Measurements from ENCODE around the gene SPOCK3. TPM values are rescaled to one million over a fixed set of nuclear protein-coding genes. Genes with fewer than 3 reads are reported as not detected.

The SPOCK3 gene
- total and polyA plus RNA-seq, 11 donors = 0.06 to 3.0 (median 1.1) TPM; not detected in 1

DNA sequence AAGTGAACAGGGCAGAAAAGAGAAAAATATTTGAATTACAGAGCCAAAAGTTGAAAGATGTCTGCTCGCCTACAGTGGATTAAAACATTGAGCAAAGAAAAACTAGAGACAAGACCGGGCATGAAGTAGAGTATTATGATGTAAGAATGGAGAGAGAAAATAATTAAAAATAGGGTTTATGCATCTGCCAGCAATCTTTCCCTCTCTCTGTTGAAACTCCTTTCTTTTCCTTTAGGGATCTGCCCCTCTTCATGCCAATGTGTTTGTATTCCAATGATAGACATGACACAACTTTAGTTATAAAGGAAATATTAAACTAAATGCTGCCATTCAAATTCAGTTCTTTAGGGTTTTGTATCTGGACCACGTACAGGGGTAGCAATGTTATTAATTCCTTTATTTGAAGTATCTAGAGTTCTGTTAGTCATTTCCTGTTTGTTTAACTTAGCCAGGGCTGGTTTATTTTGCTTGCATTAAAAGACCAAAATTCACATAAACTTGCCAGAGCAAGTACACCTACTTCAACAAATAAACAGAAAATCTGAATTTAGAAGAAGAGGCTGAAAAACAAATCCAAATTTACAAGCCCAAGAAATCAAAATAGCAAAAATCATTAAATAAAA is 202.6 kb downstream of the SPOCK3 start:
- 56 to 67% (median 64%) methylated on average over 3 of the region's 3 CpGs for WGBS, 4 donors
- no peak for DNase-seq
- TF ChIP-seq POLR2A (IDR thresholded peaks at IDR 0.05) = no peak
- TF ChIP-seq, protein P1, sequence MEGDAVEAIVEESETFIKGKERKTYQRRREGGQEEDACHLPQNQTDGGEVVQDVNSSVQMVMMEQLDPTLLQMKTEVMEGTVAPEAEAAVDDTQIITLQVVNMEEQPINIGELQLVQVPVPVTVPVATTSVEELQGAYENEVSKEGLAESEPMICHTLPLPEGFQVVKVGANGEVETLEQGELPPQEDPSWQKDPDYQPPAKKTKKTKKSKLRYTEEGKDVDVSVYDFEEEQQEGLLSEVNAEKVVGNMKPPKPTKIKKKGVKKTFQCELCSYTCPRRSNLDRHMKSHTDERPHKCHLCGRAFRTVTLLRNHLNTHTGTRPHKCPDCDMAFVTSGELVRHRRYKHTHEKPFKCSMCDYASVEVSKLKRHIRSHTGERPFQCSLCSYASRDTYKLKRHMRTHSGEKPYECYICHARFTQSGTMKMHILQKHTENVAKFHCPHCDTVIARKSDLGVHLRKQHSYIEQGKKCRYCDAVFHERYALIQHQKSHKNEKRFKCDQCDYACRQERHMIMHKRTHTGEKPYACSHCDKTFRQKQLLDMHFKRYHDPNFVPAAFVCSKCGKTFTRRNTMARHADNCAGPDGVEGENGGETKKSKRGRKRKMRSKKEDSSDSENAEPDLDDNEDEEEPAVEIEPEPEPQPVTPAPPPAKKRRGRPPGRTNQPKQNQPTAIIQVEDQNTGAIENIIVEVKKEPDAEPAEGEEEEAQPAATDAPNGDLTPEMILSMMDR (IDR thresholded peaks at IDR 0.05) = no peak
- Histone ChIP-seq H3K36me3 (no peaks in the 10 kb centered on the region), H3K27ac (no peak overlapping the region), H3K9me3 (no peaks in the 10 kb centered on the region), H3K4me1 (no peaks in the 10 kb centered on the region), H3K27me3 (no peaks in the 10 kb centered on the region), H3K4me3 (no peak overlapping the region)
- intact Hi-C loops (cut with DNase I) = no loop called here
- ATAC-seq = no peak

DNA sequence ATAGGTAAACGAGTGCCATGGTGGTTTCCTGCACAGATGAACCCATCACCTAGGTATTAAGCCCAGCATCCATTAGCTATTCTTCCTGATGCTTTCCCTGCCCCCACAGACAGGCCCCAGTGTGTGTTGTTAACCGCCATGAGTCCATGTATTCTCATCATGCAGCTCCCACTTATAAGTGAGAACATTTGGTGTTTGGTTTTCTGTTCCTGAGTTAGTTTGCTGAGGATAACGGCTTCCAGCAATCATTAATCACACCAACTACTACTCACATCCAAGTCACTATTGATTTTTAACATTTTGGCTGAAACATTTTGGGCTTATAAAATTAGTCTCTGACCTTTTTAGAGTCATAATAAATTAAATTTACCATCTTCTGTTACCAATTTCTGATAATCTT is 205.3 kb downstream of the SPOCK3 start:
- WGBS, 4 donors = 79 to 87% (median 83%) methylated on average over 3 of the region's 3 CpGs
- TF ChIP-seq POLR2A (IDR thresholded peaks at IDR 0.05) = no peak
- TF ChIP-seq, protein P1 (IDR thresholded peaks at IDR 0.05) = no peak
- no peaks in the 10 kb centered on the region for H3K27me3 ChIP-seq
- no peak overlapping the region for H3K4me3 ChIP-seq
- no peaks in the 10 kb centered on the region for H3K36me3 ChIP-seq
- H3K9me3 ChIP-seq = no peaks in the 10 kb centered on the region
- ATAC-seq (no peak), DNase-seq (no peak)
- intact Hi-C loops (cut with DNase I) = loop anchor here in 6 of 10 donors (10.0 kb wide), 2 partner anchors 1046 to 1126 kb away; no protein-coding TSS in a partner anchor
- H3K4me1 ChIP-seq = no peaks in the 10 kb centered on the region
- H3K27ac ChIP-seq = no peak overlapping the region

DNA sequence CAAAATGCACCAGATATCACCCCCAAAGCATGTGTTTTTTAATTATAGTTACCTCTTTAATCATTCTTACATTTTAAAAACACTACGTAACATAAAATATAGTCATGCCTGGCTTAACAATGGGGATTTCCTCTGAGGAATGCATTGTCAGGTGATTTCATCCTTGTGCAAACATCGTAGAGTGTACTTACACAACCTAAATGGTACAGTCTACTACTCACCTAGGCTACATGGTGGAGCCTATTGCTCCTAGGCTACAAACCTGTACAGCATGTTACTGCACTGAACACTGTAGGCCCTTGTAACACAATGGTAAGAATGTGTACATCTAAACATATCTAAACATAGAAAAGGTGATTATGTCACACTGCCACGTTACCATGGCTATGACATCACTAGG is 208.6 kb downstream of the SPOCK3 start:
- H3K9me3 ChIP-seq = no peaks in the 10 kb centered on the region
- intact Hi-C loops (cut with DNase I) = loop anchor here in 6 of 10 donors (10.0 kb wide), 2 partner anchors 1049 to 1129 kb away; no protein-coding TSS in a partner anchor
- no peak for DNase-seq
- peaks cover 0 to 4% (median 0%) of the 10 kb centered on the region in 12 donors for H3K4me1 ChIP-seq
- no peaks in the 10 kb centered on the region for H3K36me3 ChIP-seq
- 70 to 87% (median 82%) methylated on average over 3 of the region's 3 CpGs for WGBS, 4 donors
- no peaks in the 10 kb centered on the region for H3K27me3 ChIP-seq
- H3K4me3 ChIP-seq = no peak overlapping the region
- H3K27ac ChIP-seq = no peak overlapping the region
- ATAC-seq = no peak
- TF ChIP-seq POLR2A (IDR thresholded peaks at IDR 0.05) = no peak
- TF ChIP-seq, protein P1 (IDR thresholded peaks at IDR 0.05) = no peak

DNA sequence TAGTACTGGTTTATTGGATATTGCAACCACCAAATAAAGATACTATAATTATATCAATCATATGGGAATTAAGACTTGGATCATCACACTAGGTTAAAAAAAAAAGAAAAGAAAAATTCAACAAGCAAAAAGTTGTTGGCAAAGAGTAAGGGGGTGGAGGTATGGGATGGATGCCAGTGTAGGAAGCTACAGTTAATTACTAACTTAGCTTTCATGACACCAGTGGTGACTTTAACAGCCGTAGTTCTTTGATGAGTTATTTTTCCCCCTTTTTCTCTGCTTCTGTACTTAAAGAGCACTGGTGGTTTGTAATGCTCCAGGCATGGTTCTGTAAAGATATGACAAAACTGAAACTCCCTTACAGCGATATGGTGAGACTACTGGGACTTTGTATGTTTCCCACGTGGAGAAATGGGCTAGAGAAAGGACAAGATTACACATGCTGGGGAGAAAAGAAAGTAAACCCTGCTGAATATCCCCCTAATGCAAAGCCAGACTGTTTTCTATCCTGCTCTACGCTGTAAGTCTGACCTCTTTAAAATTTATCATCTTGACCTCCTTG is 210.8 kb downstream of the SPOCK3 start:
- Histone ChIP-seq H3K4me1 (peaks cover 0 to 4% (median 0%) of the 10 kb centered on the region in 12 donors), H3K27me3 (no peaks in the 10 kb centered on the region), H3K9me3 (no peaks in the 10 kb centered on the region), H3K4me3 (no peak overlapping the region), H3K27ac (no peak overlapping the region), H3K36me3 (no peaks in the 10 kb centered on the region)
- intact Hi-C loops (cut with DNase I) = loop anchor here in 9 of 10 donors (2.0 to 10.0 kb wide), 9 partner anchors 119 to 1131 kb away; no protein-coding TSS in a partner anchor
- TF ChIP-seq POLR2A (IDR thresholded peaks at IDR 0.05) = no peak
- TF ChIP-seq, protein P1 (IDR thresholded peaks at IDR 0.05) = no peak
- whole genome bisulfite sequencing, 4 donors = 49 to 60% (median 58%) methylated on average over 4 of the region's 4 CpGs
- ATAC-seq = no peak
- no peak for DNase-seq
